Natural killer cell (primary cell): ENCODE results near the gene TUBG1. TPM values are rescaled to one million over a fixed set of nuclear protein-coding genes. Genes with fewer than 3 reads are reported as not detected.

Experiments used
- ATAC-seq, 3 donors: fragments of 150-1000 bp in 2 of 3; fragments of 200-7000 bp in 1 of 3; cut with Tn5 transposase; 1 replicate in 1 of 3; 2 replicates in 2 of 3; pipeline ENCODE4 v1.10.0; 2021; ENCODE audit warnings: mild to moderate bottlenecking in 2 of 3, moderate library complexity in 2 of 3
- DNase-seq, 2 donors: peaks; one replicate each; pipeline versions ENCODE4 v3.0.0 to v3.0.0-alpha.2; 2013 to 2021; ENCODE audit warnings: mixed read lengths in 1 of 2
- H3K27ac ChIP-seq: one replicate; pipeline ENCODE4 v1.5.1; 2013; ENCODE audit warnings: mild to moderate bottlenecking, low read length
- H3K27me3 ChIP-seq: one replicate; pipeline ENCODE4 v1.6.1; 2013; ENCODE audit warnings: low read length; ENCODE audit not compliant: control insufficient read depth, insufficient read depth
- H3K36me3 ChIP-seq: one replicate; pipeline ENCODE4 v1.6.1; 2013; ENCODE audit warnings: low read length; ENCODE audit not compliant: control insufficient read depth, insufficient read depth
- H3K4me1 ChIP-seq: one replicate; pipeline ENCODE4 v1.6.1; 2013; ENCODE audit warnings: low read length; ENCODE audit not compliant: control insufficient read depth, insufficient read depth
- H3K4me3 ChIP-seq: one replicate; pipeline ENCODE4 v1.5.1; 2013; ENCODE audit warnings: low read length
- H3K9me3 ChIP-seq: one replicate; pipeline ENCODE4 v1.6.1; 2013; ENCODE audit warnings: low read length; ENCODE audit not compliant: control insufficient read depth, insufficient read depth
- H3K27ac Mint-ChIP-seq, 2 donors: one replicate each; pipeline ENCODE4 v1.8.0; 2022; ENCODE audit warnings: mild to moderate bottlenecking in 2 of 2, mixed read lengths in 2 of 2, moderate library complexity in 1 of 2
- H3K27me3 Mint-ChIP-seq, 2 donors: one replicate each; pipeline ENCODE4 v1.8.0; 2022; ENCODE audit warnings: low read depth in 2 of 2, mixed read lengths in 2 of 2
- H3K36me3 Mint-ChIP-seq: one replicate; pipeline ENCODE4 v1.8.0; 2022; ENCODE audit warnings: mixed read lengths
- H3K4me1 Mint-ChIP-seq, 2 donors: one replicate each; pipeline ENCODE4 v1.8.0; 2022; ENCODE audit warnings: mixed read lengths in 2 of 2
- H3K4me3 Mint-ChIP-seq: one replicate; pipeline ENCODE4 v1.8.0; 2022; ENCODE audit warnings: mild to moderate bottlenecking, moderate library complexity, mixed read lengths
- H3K9me3 Mint-ChIP-seq, 2 donors: one replicate each; pipeline ENCODE4 v1.8.0; 2022; ENCODE audit warnings: mixed read lengths in 2 of 2
- CTCF ChIP-seq: fragments of 200-600 bp; IDR thresholded peaks from one replicate; pipeline ENCODE4 v1.8.0; 2022; ENCODE audit warnings: antibody characterized with exemption
- WGBS: methylation state at CpG from one replicate; pipeline ENCODE4 v1.1.7; 2013; ENCODE audit warnings: missing lambda C conversion rate; ENCODE audit not compliant: insufficient coverage; 5-methylcytosine and 5-hydroxymethylcytosine counted together
- intact Hi-C: fragments of 100-400 bp; cut with micrococcal nuclease; formaldehyde crosslinking; loops from one replicate; pipeline ENCODE4 v1.14.2; 2022
- total RNA-seq, 4 donors: library from RNA; stranded (reverse); fragments of 120-200 nt in 1 of 4; gene quantifications; one replicate each; pipeline versions ENCODE4 v1.2.3 to v1.2.4, GENCODE V29; 2013 to 2022

Gene TUBG1
- total RNA-seq, 3 donors from 2014 or later (not counting 1 experiment from before 2014, with no cell fraction given) = 9.7 to 16.5 (median 13.0) TPM

GRCh38 chr17:42577140-42577531, 32.3 kb upstream of the TUBG1 start:
- DNase-seq = no peak
- peaks cover 36 to 39% of the 10 kb centered on the region in 2 donors for H3K4me1 Mint-ChIP-seq
- Histone ChIP-seq H3K36me3 (peaks cover 50% of the 10 kb centered on the region), H3K4me3 (peak overlapping the region; percentile 88), H3K27ac (peak overlapping the region; percentile 79), H3K27me3 (no peaks in the 10 kb centered on the region), H3K9me3 (no peaks in the 10 kb centered on the region), H3K4me1 (peaks cover 18% of the 10 kb centered on the region)
- peak overlapping the region; percentile 42 for H3K4me3 Mint-ChIP-seq
- no peak for ATAC-seq
- intact Hi-C loops = loop anchor here (2.0 to 5.0 kb wide), 2 partner anchors 32 to 185 kb away; partner anchors contain the start of genes RAMP2, RETREG3 and TUBG1
- no peaks in the 10 kb centered on the region for H3K9me3 Mint-ChIP-seq
- peaks cover 11% of the 10 kb centered on the region for H3K36me3 Mint-ChIP-seq
- no peaks in the 10 kb centered on the region for H3K27me3 Mint-ChIP-seq
- peak overlapping the region; percentile 95 to 96 for H3K27ac Mint-ChIP-seq
- 16% methylated on average over 18 of the region's 18 CpGs for WGBS
- TF ChIP-seq CTCF = no peak

GRCh38 chr17:42577532-42578281, 31.8 kb upstream of the TUBG1 start, which contains the start of gene PSMC3IP:
Gene PSMC3IP (minus strand): TSS chr17:42577729. CDS start chr17:42577686, 43 bp downstream.
- DNase-seq = peak; percentile 88 to 94
- peak within 1 kb of the TSS; percentile 98 for H3K4me3 Mint-ChIP-seq
- Histone ChIP-seq H3K4me1 (peaks cover 18% of the 10 kb centered on the region), H3K27ac (peak within 1 kb of the TSS; percentile 79), H3K27me3 (no peaks in the 10 kb centered on the region), H3K36me3 (peaks cover 50% of the 10 kb centered on the region), H3K9me3 (no peaks in the 10 kb centered on the region), H3K4me3 (peak within 1 kb of the TSS; percentile 88)
- peaks cover 36 to 39% of the 10 kb centered on the region in 2 donors for H3K4me1 Mint-ChIP-seq
- under 1% methylated on average over 52 of the region's 52 CpGs for WGBS
- H3K27me3 Mint-ChIP-seq = no peaks in the 10 kb centered on the region
- H3K36me3 Mint-ChIP-seq = peaks cover 14% of the 10 kb centered on the region
- TF ChIP-seq CTCF = peak; percentile 12
- peak within 1 kb of the TSS; percentile 95 to 96 for H3K27ac Mint-ChIP-seq
- no peaks in the 10 kb centered on the region for H3K9me3 Mint-ChIP-seq
- intact Hi-C loops = loop anchor here (1.0 to 5.0 kb wide), 4 partner anchors 15 to 185 kb away; partner anchors contain the start of genes COASY, RAMP2, RETREG3 and TUBG1
- ATAC-seq = peak; percentile 96 to 98 (median 96)

- Histone ChIP-seq H3K27me3 (no peaks in the 10 kb centered on the region), H3K36me3 (peaks cover 50% of the 10 kb centered on the region), H3K4me1 (peaks cover 18% of the 10 kb centered on the region), H3K4me3 (peak overlapping the region; percentile 88), H3K27ac (peak overlapping the region; percentile 79), H3K9me3 (no peaks in the 10 kb centered on the region)
- Mint-ChIP-seq H3K27ac (peak overlapping the region; percentile 95 to 96), H3K27me3 (no peaks in the 10 kb centered on the region), H3K36me3 (peaks cover 12% of the 10 kb centered on the region), H3K9me3 (no peaks in the 10 kb centered on the region), H3K4me1 (peaks cover 33 to 34% of the 10 kb centered on the region in 2 donors), H3K4me3 (peak overlapping the region; percentile 98)
- peak; percentile 47 to 56 (median 49) for ATAC-seq
- intact Hi-C loops = loop anchor here (1.0 to 5.0 kb wide), 3 partner anchors 16 to 184 kb away; partner anchors contain the start of genes COASY and RAMP2
- 0% methylated on average over 20 of the region's 20 CpGs for WGBS
- TF ChIP-seq CTCF = peak; percentile 59
- DNase-seq = peak; percentile 61 to 83
These were observed 31.1 kb upstream of the TUBG1 start for GRCh38 chr17:42578282-42578869.
